HG03103 (cell line): ENCODE data around the gene TPSB2.
"Not testable (repeated sequence)": the region's sequence is repeated elsewhere in the genome, so short reads cannot be mapped to it uniquely, and the experiment has no call there.

Experiments used
- ATAC-seq: cut with Tn5 transposase; IDR thresholded peaks from one replicate; pipeline ENCODE4 v1.9.1; 2021; ENCODE audit warnings: low read depth; ENCODE audit not compliant: unreplicated experiment

The TPSB2 gene

GRCh38 chr16:1262210-1262845 is 32.3 kb upstream of the TPSB2 start:
- ATAC-seq: no peak

GRCh38 chr16:1261131-1261892 is 31.3 kb upstream of the TPSB2 start:
- no peak for ATAC-seq

- no peak for ATAC-seq
Observed at GRCh38 chr16:1260101-1260680, 30.2 kb upstream of the TPSB2 start.

- ATAC-seq: no peak
Observed at GRCh38 chr16:1259760-1260068, 29.7 kb upstream of the TPSB2 start.

- no peak for ATAC-seq
Observed at GRCh38 chr16:1258906-1259759, 29.1 kb upstream of the TPSB2 start.

- no peak for ATAC-seq
Observed at GRCh38 chr16:1258225-1258600, 28.2 kb upstream of the TPSB2 start.

- ATAC-seq: no peak
Observed at GRCh38 chr16:1257561-1258224, 27.7 kb upstream of the TPSB2 start.

GRCh38 chr16:1256874-1257322 is 26.9 kb upstream of the TPSB2 start:
- no peak for ATAC-seq

- not testable (repeated sequence) for ATAC-seq
Observed at GRCh38 chr16:1256296-1256873, 26.4 kb upstream of the TPSB2 start.

- not testable (repeated sequence) for ATAC-seq
Observed at GRCh38 chr16:1255276-1256122, 25.5 kb upstream of the TPSB2 start, which contains the start of gene TPSD1. Gene TPSD1, plus strand, starts transcription at chr16:1256069. Its CDS starts 212 bp downstream, at chr16:1256281.

- ATAC-seq: not testable (repeated sequence)
Observed at GRCh38 chr16:1254821-1255220, 24.8 kb upstream of the TPSB2 start.

GRCh38 chr16:1253701-1254364 is 23.8 kb upstream of the TPSB2 start:
- ATAC-seq: not testable (repeated sequence)

- ATAC-seq: not testable (repeated sequence)
Observed at GRCh38 chr16:1249031-1249755, 19.2 kb upstream of the TPSB2 start.

- not testable (repeated sequence) for ATAC-seq
Observed at GRCh38 chr16:1247903-1248537, 18.0 kb upstream of the TPSB2 start.

- no peak for ATAC-seq
Observed at GRCh38 chr16:1245452-1246020, 15.6 kb upstream of the TPSB2 start.

- ATAC-seq: no peak
Observed at GRCh38 chr16:1244881-1245280, 14.9 kb upstream of the TPSB2 start.
